Frontal cortex (tissue), 4 donors: ENCODE data around the gene MUC21. TPM values are rescaled to one million over a fixed set of nuclear protein-coding genes. Genes with fewer than 3 reads are reported as not detected.
"Not testable (repeated sequence)": the region's sequence is repeated elsewhere in the genome, so short reads cannot be mapped to it uniquely, and the experiment has no call there.

ENCODE experiments used
- DNase-seq, 2 donors: peaks; one replicate each; pipeline ENCODE4 v3.0.0; 2012; ENCODE audit warnings: low spot score in 2 of 2
- FAIRE-seq: peaks from 2 replicates; lab custom pipeline; 2012; peaks lifted over from hg19 to GRCh38; lab: Jason Lieb, UNC
- total RNA-seq: library from RNA; depleted of rRNA; stranded (reverse); fragments of >200 nt; gene quantifications from one replicate; pipeline ENCODE4 v1.2.3, GENCODE V29; 2014
- donor health status: control.
- donor health status: control.
- donor health status: control.

Gene MUC21
- total RNA-seq, 1 donor from 2014 or later, result not detected

GRCh38 chr6:30965140-30965601 is 18.3 kb upstream of the MUC21 start:
- no peak for FAIRE-seq
- DNase-seq, result no peak

GRCh38 chr6:30966154-30966553 is 17.4 kb upstream of the MUC21 start:
- DNase-seq (no peak), FAIRE-seq (no peak)

- DNase-seq, FAIRE-seq: not testable (repeated sequence)
These were observed 14.3 kb upstream of the MUC21 start for GRCh38 chr6:30969171-30969570.

DNA sequence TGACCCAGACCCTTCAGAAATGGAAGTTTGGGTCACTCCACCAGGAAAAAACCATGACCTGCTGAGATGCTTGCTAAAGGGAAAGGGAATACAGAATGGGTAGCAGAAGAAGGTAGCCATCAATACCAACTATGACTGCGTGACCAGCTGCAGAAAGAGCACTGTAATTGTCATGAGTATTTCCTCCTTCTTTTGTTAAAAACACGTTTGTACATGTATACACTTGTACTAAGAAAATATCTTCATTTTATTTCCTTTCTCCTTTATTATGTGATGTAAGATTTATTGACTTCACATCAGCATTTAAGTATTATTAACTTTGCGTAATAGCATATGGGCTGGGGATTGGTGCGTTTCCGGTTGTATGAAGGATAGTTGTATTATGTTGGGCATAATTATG is 12.6 kb upstream of the MUC21 start:
- DNase-seq, result no peak
- FAIRE-seq, result no peak

GRCh38 chr6:30972816-30973215 is 10.7 kb upstream of the MUC21 start:
- no peak for DNase-seq
- FAIRE-seq, result no peak

DNA sequence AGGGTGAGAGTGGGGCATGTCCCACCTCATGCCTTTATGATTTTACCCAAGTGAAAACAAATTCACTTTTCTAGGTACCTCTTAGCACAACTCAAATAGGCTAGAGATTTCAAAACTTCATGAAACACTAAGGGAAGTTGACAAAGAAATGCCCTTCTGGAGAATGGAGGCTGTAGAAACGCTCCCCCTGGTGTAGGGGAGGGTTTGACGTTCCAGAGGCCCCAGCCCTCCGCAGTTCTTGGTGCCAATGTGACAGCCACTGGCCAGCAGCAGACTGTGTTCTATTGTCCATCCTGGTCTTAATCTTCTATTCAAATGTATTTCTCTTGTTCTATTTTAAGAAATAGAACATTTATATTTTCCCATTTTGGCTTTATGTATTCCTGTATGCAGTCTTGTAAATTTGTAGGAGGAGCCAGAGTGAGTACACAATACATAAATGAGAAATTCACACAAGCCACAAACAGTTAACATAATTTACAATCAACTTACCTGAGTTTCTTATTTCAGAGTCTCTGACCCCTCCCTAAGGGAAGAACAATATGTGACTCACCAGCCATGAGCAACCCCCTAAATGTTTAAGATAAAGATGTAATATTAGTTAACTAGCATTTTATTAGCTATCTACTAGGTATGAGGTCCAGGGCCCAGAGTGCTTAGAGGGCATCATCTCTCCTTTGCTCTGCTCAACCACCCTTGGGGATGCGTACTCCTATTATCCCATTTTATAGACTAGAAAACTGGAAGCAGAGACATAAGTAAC is 8.8 kb upstream of the MUC21 start:
- FAIRE-seq (no peak), DNase-seq (no peak)

- no peak for DNase-seq
- FAIRE-seq, result no peak
These were observed 4.4 kb upstream of the MUC21 start for GRCh38 chr6:30979141-30979540.

GRCh38 chr6:30979690-30980089 is 3.8 kb upstream of the MUC21 start:
- FAIRE-seq, result no peak
- DNase-seq, result no peak

- DNase-seq (no peak), FAIRE-seq (no peak)
These were observed 1.4 kb upstream of the MUC21 start for GRCh38 chr6:30981942-30982772.

DNA sequence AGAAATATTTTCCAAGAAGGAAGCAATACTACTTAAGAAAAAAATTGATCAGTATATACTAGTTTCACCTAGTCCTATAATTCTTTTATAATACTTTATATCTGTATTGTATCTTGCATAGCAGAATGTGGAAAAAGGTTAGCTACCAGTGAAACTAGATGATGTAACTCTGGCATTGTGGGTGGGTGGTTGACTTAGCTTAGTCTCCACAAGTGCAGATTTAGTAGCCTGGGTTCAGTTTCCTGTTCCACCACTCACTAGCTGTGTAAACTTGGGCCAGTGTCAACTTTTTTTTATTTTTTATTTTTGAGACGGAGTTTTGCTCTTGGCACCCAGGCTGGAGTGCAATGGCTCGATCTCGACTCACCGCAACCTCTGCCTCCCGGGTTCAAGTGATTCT is 2.0 kb downstream of the MUC21 start:
- FAIRE-seq, result no peak
- DNase-seq, result no peak

GRCh38 chr6:30987304-30987703 is 3.8 kb downstream of the MUC21 start:
- FAIRE-seq (no peak), DNase-seq (no peak)

DNA sequence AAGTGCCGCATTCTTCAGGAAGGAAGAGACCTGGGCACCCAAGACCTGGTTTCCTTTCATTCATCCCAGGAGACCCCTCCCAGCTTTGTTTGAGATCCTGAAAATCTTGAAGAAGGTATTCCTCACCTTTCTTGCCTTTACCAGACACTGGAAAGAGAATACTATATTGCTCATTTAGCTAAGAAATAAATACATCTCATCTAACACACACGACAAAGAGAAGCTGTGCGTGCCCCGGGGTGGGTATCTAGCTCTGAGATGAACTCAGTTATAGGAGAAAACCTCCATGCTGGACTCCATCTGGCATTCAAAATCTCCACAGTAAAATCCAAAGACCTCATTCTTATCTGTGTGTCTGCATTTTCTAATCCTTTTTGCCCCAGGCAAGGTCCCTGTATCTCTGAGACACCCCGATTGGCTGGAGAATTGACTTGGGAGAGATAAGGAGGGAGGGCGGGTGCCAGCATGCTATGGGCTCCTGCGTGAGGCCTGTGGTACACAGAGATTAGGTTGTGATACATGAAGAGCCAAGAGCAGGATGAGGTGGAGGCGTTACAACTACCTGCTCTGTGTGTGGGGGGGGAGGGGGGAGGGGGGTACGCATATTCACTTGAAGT is 4.8 kb downstream of the MUC21 start:
- DNase-seq, result no peak
- no peak for FAIRE-seq

GRCh38 chr6:30990422-30991086 is 7.0 kb downstream of the MUC21 start:
- DNase-seq (no peak), FAIRE-seq (no peak)

- no peak for DNase-seq
- no peak for FAIRE-seq
These were observed 8.4 kb downstream of the MUC21 start for GRCh38 chr6:30991891-30992290.

- no peak for FAIRE-seq
These were observed 13.8 kb downstream of the MUC21 start for GRCh38 chr6:30997301-30997700.

DNA sequence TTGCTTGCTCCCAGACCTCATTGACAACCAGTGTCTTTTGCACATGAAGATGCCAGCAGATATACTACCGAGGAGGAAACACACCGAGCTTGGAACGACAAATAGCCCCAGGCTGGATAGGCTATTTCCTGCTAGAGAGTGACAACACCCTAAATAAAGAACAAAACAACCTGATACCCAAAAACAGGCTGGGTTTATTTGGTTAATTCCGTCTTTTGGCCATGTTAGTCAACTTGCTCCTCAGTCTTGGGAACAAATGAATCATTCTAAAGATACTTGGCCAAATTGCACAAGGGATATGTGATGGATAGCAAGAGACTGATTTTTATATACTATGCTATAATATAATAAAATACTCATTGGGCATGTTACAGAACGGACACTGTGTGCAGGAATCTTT is 15.3 kb downstream of the MUC21 start:
- DNase-seq, result no peak
- no peak for FAIRE-seq

More at GRCh38 chr6:30997301-30997700, 13.8 kb downstream of the MUC21 start:
- no peak for DNase-seq

- FAIRE-seq, DNase-seq: not testable (repeated sequence)
These were observed 16.7 kb downstream of the MUC21 start for GRCh38 chr6:31000067-31000860.

- FAIRE-seq (no peak), DNase-seq (no peak)
These were observed 17.9 kb downstream of the MUC21 start for GRCh38 chr6:31001281-31001888.

DNA sequence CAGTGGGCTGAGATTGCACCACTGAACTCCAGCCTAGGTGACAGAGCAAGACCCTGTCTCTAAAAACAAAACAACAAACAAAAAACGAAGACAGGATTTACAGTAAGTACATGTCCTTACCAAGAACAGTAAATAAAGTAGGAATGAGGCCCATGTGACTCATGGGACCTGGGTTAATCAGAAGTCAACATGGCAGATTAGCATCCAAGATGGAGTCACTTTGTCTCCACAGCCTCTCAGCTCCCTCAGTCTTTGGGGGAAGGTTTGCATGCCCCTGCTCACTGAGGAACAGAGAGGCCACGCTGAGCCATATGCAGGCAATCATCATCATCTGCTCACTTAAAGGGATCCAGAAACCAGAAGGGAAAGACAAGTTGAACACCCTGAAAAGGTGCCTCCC is 19.0 kb downstream of the MUC21 start:
- DNase-seq (no peak), FAIRE-seq (no peak)
